ENCODE results near the gene OAS3.

Gene OAS3

DNA sequence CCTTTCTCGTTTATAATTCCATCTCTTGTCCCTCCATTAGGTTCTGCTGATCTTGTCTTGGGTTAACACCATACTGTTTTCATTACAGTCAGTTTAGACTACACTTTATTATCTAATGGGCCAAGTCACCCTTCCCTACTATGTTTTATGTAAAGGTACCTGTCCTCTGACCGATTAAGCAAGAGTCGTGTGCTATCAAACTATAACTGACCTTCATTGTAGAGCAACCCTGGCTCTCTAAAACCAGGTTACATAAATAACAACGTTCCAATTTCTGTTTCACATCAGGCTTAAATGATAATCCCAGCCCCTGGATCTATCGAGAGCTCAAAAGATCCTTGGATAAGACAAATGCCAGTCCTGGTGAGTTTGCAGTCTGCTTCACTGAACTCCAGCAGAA is 56.7 kb downstream of the OAS3 start:
- TF ChIP-seq ZNF8 (CRISPR knock-in tag; IDR thresholded peaks at IDR 0.05) (no peak), SNAI2 (CRISPR knock-in tag; IDR thresholded peaks at IDR 0.05) (no peak), TOX (CRISPR knock-in tag; IDR thresholded peaks at IDR 0.05; ENCODE audit: borderline replicate concordance) (no peak), ZFP30 (CRISPR knock-in tag; IDR thresholded peaks at IDR 0.05) (no peak), ARNTL (CRISPR knock-in tag; IDR thresholded peaks at IDR 0.05; ENCODE audit: borderline replicate concordance, low read depth) (no peak), RARB (CRISPR knock-in tag; IDR thresholded peaks at IDR 0.05) (no peak), ZNF70 (CRISPR knock-in tag; IDR thresholded peaks at IDR 0.05) (no peak), ZC3H10 (CRISPR knock-in tag; IDR thresholded peaks at IDR 0.05) (no peak), PPARA (CRISPR knock-in tag; IDR thresholded peaks at IDR 0.05; ENCODE audit: borderline replicate concordance) (no peak), OSR1 (CRISPR knock-in tag; IDR thresholded peaks at IDR 0.05) (no peak), ZFP3 (CRISPR knock-in tag; IDR thresholded peaks at IDR 0.05) (no peak), ZNF565 (CRISPR knock-in tag; conservative IDR thresholded peaks at IDR 0.05; ENCODE audit: low read depth) (no peak)
- TF ChIP-seq, protein P1, sequence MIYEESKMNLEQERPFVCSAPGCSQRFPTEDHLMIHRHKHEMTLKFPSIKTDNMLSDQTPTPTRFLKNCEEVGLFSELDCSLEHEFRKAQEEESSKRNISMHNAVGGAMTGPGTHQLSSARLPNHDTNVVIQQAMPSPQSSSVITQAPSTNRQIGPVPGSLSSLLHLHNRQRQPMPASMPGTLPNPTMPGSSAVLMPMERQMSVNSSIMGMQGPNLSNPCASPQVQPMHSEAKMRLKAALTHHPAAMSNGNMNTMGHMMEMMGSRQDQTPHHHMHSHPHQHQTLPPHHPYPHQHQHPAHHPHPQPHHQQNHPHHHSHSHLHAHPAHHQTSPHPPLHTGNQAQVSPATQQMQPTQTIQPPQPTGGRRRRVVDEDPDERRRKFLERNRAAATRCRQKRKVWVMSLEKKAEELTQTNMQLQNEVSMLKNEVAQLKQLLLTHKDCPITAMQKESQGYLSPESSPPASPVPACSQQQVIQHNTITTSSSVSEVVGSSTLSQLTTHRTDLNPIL (CRISPR knock-in tag; IDR thresholded peaks at IDR 0.05; ENCODE audit: low read depth) = no peak
- TF ChIP-seq, protein P2, sequence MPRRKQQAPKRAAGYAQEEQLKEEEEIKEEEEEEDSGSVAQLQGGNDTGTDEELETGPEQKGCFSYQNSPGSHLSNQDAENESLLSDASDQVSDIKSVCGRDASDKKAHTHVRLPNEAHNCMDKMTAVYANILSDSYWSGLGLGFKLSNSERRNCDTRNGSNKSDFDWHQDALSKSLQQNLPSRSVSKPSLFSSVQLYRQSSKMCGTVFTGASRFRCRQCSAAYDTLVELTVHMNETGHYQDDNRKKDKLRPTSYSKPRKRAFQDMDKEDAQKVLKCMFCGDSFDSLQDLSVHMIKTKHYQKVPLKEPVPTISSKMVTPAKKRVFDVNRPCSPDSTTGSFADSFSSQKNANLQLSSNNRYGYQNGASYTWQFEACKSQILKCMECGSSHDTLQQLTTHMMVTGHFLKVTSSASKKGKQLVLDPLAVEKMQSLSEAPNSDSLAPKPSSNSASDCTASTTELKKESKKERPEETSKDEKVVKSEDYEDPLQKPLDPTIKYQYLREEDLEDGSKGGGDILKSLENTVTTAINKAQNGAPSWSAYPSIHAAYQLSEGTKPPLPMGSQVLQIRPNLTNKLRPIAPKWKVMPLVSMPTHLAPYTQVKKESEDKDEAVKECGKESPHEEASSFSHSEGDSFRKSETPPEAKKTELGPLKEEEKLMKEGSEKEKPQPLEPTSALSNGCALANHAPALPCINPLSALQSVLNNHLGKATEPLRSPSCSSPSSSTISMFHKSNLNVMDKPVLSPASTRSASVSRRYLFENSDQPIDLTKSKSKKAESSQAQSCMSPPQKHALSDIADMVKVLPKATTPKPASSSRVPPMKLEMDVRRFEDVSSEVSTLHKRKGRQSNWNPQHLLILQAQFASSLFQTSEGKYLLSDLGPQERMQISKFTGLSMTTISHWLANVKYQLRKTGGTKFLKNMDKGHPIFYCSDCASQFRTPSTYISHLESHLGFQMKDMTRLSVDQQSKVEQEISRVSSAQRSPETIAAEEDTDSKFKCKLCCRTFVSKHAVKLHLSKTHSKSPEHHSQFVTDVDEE (CRISPR knock-in tag; IDR thresholded peaks at IDR 0.05) = no peak
- TF ChIP-seq, protein P3, sequence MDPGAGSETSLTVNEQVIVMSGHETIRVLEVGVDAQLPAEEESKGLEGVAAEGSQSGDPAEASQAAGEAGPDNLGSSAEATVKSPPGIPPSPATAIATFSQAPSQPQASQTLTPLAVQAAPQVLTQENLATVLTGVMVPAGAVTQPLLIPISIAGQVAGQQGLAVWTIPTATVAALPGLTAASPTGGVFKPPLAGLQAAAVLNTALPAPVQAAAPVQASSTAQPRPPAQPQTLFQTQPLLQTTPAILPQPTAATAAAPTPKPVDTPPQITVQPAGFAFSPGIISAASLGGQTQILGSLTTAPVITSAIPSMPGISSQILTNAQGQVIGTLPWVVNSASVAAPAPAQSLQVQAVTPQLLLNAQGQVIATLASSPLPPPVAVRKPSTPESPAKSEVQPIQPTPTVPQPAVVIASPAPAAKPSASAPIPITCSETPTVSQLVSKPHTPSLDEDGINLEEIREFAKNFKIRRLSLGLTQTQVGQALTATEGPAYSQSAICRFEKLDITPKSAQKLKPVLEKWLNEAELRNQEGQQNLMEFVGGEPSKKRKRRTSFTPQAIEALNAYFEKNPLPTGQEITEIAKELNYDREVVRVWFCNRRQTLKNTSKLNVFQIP (CRISPR knock-in tag; IDR thresholded peaks at IDR 0.05; ENCODE audit: borderline replicate concordance, low read depth) = no peak
- TF ChIP-seq, protein P4, sequence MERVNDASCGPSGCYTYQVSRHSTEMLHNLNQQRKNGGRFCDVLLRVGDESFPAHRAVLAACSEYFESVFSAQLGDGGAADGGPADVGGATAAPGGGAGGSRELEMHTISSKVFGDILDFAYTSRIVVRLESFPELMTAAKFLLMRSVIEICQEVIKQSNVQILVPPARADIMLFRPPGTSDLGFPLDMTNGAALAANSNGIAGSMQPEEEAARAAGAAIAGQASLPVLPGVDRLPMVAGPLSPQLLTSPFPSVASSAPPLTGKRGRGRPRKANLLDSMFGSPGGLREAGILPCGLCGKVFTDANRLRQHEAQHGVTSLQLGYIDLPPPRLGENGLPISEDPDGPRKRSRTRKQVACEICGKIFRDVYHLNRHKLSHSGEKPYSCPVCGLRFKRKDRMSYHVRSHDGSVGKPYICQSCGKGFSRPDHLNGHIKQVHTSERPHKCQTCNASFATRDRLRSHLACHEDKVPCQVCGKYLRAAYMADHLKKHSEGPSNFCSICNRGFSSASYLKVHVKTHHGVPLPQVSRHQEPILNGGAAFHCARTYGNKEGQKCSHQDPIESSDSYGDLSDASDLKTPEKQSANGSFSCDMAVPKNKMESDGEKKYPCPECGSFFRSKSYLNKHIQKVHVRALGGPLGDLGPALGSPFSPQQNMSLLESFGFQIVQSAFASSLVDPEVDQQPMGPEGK (CRISPR knock-in tag; IDR thresholded peaks at IDR 0.05; ENCODE audit: borderline replicate concordance) = no peak
- TF ChIP-seq, protein P5, sequence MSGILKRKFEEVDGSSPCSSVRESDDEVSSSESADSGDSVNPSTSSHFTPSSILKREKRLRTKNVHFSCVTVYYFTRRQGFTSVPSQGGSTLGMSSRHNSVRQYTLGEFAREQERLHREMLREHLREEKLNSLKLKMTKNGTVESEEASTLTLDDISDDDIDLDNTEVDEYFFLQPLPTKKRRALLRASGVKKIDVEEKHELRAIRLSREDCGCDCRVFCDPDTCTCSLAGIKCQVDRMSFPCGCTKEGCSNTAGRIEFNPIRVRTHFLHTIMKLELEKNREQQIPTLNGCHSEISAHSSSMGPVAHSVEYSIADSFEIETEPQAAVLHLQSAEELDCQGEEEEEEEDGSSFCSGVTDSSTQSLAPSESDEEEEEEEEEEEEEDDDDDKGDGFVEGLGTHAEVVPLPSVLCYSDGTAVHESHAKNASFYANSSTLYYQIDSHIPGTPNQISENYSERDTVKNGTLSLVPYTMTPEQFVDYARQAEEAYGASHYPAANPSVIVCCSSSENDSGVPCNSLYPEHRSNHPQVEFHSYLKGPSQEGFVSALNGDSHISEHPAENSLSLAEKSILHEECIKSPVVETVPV (CRISPR knock-in tag; IDR thresholded peaks at IDR 0.05) = no peak

DNA sequence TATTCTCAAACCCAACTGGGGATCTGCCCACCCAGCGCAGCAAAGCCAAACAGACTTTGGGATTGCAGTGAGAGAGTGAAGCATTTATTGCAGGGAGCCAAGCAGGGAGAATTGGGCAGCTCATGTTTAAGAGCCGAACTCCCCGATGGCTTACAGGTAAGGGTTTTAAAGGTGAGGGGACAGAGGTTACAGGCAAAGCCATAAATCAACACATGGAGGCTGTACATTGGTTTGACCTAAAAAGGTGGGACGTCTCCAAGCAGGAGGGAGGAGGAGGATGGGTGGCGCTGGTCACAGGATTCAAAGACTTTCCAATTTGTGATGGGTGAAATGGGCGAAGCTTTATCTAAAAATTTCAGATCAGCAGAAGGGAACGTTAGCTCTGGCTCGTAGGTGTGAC is 58.2 kb downstream of the OAS3 start:
- TF ChIP-seq TCF4 (CRISPR knock-in tag; IDR thresholded peaks at IDR 0.05; ENCODE audit: borderline replicate concordance) = no peak
- no peak for TF ChIP-seq ZFP30 (CRISPR knock-in tag; IDR thresholded peaks at IDR 0.05)
- no peak for TF ChIP-seq PPARA (CRISPR knock-in tag; IDR thresholded peaks at IDR 0.05; ENCODE audit: borderline replicate concordance)
- TF ChIP-seq ARNTL (CRISPR knock-in tag; IDR thresholded peaks at IDR 0.05; ENCODE audit: borderline replicate concordance, low read depth) = no peak
- TF ChIP-seq ZNF8 (CRISPR knock-in tag; IDR thresholded peaks at IDR 0.05) = no peak
- no peak for TF ChIP-seq ISL1 (CRISPR knock-in tag; IDR thresholded peaks at IDR 0.05)
- TF ChIP-seq CSDC2 (CRISPR knock-in tag; IDR thresholded peaks at IDR 0.05) = no peak
- no peak for TF ChIP-seq ZC3H10 (CRISPR knock-in tag; IDR thresholded peaks at IDR 0.05)
- TF ChIP-seq SNAI2 (CRISPR knock-in tag; IDR thresholded peaks at IDR 0.05) = no peak
- TF ChIP-seq, protein P4 (CRISPR knock-in tag; IDR thresholded peaks at IDR 0.05; ENCODE audit: borderline replicate concordance) = no peak
- TF ChIP-seq, protein P5 (CRISPR knock-in tag; IDR thresholded peaks at IDR 0.05) = no peak
- TF ChIP-seq GLIS3 (CRISPR knock-in tag; IDR thresholded peaks at IDR 0.05) = no peak
- no peak for TF ChIP-seq BACH2 (CRISPR knock-in tag; IDR thresholded peaks at IDR 0.05; ENCODE audit: borderline replicate concordance)
- ATAC-seq = no peak

More for the DNA sequence above, 56.7 kb downstream of the OAS3 start:
- no peak for ATAC-seq

Measured in SK-N-SH treated with all-trans-retinoic acid at 6 μM for 48 hours (cell line).